Measurements from ENCODE around the gene MBNL1.

MBNL1 gene

GRCh38 chr3:152488449-152488848 is 219.7 kb downstream of the MBNL1 start:
- no peak for TF ChIP-seq CTCF (IDR thresholded peaks at IDR 0.05; ENCODE audit: extremely low read depth, missing control alignments)
- no peak for DNase-seq (ENCODE audit: low spot score)

GRCh38 chr3:152491922-152492321 is 223.2 kb downstream of the MBNL1 start:
- no peak for TF ChIP-seq CTCF (IDR thresholded peaks at IDR 0.05; ENCODE audit: extremely low read depth, missing control alignments)
- DNase-seq (ENCODE audit: low spot score) = no peak

- TF ChIP-seq CTCF (IDR thresholded peaks at IDR 0.05; ENCODE audit: extremely low read depth, missing control alignments) = no peak
- DNase-seq (ENCODE audit: low spot score) = no peak
Measured at GRCh38 chr3:152496286-152496685, 227.6 kb downstream of the MBNL1 start.

GRCh38 chr3:152496716-152497115 is 228.0 kb downstream of the MBNL1 start:
- DNase-seq (ENCODE audit: low spot score) = no peak
- TF ChIP-seq CTCF (IDR thresholded peaks at IDR 0.05; ENCODE audit: extremely low read depth, missing control alignments) = no peak

- DNase-seq (ENCODE audit: low spot score) = no peak
- TF ChIP-seq CTCF (IDR thresholded peaks at IDR 0.05; ENCODE audit: extremely low read depth, missing control alignments) = no peak
Measured at GRCh38 chr3:152497457-152497856, 228.7 kb downstream of the MBNL1 start.

GRCh38 chr3:152497890-152498289 is 229.2 kb downstream of the MBNL1 start:
- DNase-seq (ENCODE audit: low spot score) = no peak
- no peak for TF ChIP-seq CTCF (IDR thresholded peaks at IDR 0.05; ENCODE audit: extremely low read depth, missing control alignments)

GRCh38 chr3:152499791-152500385 is 231.2 kb downstream of the MBNL1 start:
- DNase-seq (ENCODE audit: low spot score) = no peak
- TF ChIP-seq CTCF (IDR thresholded peaks at IDR 0.05; ENCODE audit: extremely low read depth, missing control alignments) = no peak
